ENCODE measurements around the gene ZFAND2B. TPM values are rescaled to one million over a fixed set of nuclear protein-coding genes. Genes with fewer than 3 reads are reported as not detected.
A peak's percentile ranks its signal among the peaks of the same experiment; 100 is the strongest.

The ZFAND2B gene, protein sequence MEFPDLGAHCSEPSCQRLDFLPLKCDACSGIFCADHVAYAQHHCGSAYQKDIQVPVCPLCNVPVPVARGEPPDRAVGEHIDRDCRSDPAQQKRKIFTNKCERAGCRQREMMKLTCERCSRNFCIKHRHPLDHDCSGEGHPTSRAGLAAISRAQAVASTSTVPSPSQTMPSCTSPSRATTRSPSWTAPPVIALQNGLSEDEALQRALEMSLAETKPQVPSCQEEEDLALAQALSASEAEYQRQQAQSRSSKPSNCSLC
- 14.8 TPM for polyA plus RNA-seq (2013, experiment 1 of 2)
- 16.7 TPM for polyA plus RNA-seq (2013, experiment 2 of 2)

DNA sequence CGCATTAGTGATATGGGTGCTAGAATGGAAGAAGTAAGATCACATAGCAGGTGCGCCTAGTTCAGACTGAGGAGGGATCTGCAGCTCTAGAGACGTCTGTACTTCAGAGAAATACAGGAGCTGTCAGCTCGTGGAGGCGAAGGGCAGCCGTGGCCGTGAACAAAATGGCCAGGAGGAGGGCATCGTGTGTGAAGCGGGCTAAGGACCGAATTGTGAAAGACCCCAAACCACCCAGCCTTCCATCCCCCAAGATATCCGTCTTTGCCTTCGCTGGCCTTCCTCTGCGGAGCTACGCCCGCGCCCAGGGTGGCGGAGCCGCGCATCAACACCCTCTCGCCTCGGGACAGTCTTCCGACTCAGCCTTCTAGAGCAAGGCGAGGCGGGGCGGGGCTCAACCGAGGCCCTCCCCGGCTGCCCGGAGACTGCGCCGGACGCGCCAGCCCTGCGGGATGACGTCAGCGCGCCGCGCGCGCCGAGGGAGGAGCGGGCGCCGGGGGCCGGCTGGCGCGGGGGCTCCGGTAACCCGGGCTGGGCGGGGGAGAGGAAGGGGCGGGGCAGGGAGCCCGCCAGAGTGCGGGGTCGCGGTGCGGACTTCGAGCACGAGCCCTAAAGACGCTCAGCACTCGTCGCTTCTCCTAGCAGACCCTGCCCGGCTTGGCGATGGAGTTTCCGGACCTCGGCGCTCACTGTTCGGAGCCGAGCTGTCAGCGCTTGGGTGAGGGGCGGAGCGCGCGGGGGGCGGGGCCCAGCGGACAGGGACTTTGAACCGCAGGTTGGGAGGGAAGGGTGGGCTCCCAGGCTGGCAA, at the start of gene ZFAND2B:
Gene ZFAND2B, plus strand, starts transcription at position 455 of the 806 bp plus-strand sequence. Its CDS starts 206 bp downstream, at position 661.
- H3K27ac ChIP-seq (ENCODE audit: low read depth, low read length), result peak within 1 kb of the TSS; percentile 86; the same call in 1 of the 2 replicates
- H3K27me3 ChIP-seq (ENCODE audit: insufficient read depth, low read length), result no peaks in the 10 kb centered on the region
- 0 out of 2 replicates have a peak, but pooled peaks cover 3% of the 10 kb centered on the region for H3K4me1 ChIP-seq (ENCODE audit: insufficient read depth, low read length)
- H3K36me3 ChIP-seq (ENCODE audit: insufficient read depth, low read length), result peaks cover 33% of the 10 kb centered on the region
- H3K9ac ChIP-seq (ENCODE audit: low read depth, low read length), result peak within 1 kb of the TSS; percentile 63
- no peaks in the 10 kb centered on the region for H3K9me3 ChIP-seq (ENCODE audit: insufficient read depth, low read depth, low read length)
- peak within 1 kb of the TSS; percentile 69 for H3K4me3 ChIP-seq (ENCODE audit: low read length)
- 2% methylated on average over 76 of the region's 76 CpGs for WGBS

DNA sequence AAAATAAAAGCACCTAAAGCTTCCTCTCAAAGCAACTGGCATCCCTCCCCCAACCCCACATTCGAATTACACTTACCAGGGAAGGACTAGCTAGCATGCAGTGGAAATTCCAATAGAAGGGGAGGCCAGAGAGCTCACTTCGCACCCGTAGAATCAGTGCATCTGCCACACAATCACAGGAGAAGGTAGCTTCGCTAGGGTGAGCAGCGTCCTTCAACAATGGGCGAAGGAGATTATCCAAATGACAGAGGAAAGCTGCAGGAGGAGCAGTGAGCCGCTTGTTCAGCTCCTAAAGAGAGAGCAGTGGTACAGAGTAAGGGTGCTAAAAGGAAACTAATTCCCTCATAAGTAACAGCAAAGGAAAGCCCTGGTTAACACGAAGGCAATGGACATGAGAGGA, 49.2 kb upstream of the ZFAND2B start:
- WGBS, result 71% methylated on average over 8 of the region's 8 CpGs
- Histone ChIP-seq H3K27me3 (ENCODE audit: insufficient read depth, low read length) (peaks cover 7% of the 10 kb centered on the region; the same call in 1 of the 2 replicates), H3K4me1 (ENCODE audit: insufficient read depth, low read length) (peaks cover 8% of the 10 kb centered on the region), H3K9me3 (ENCODE audit: insufficient read depth, low read depth, low read length) (no peaks in the 10 kb centered on the region), H3K36me3 (ENCODE audit: insufficient read depth, low read length) (peaks cover 27% of the 10 kb centered on the region), H3K4me3 (ENCODE audit: low read length) (no peak overlapping the region), H3K9ac (ENCODE audit: low read depth, low read length) (no peak overlapping the region), H3K27ac (ENCODE audit: low read depth, low read length) (no peak overlapping the region)

DNA sequence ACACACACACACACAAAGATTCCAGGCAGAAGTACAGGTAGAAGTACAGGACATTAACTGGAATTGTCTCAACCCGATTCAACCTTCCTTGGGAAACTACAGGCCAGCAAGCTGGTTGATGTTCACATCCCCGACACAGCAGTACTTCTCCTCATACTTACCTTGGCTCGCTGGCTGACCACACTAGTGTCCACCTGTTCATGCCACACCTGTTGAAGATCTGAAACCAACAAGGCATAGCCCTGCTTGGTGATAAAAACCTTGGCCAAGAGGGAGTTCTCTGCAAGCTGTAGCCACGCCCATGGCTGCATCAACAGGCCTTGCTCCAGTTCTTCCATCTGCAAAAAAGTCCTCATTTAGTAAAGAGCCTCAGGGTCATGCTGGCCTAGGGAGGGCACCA, 48.6 kb upstream of the ZFAND2B start:
- no peaks in the 10 kb centered on the region for H3K9me3 ChIP-seq (ENCODE audit: insufficient read depth, low read depth, low read length)
- H3K4me3 ChIP-seq (ENCODE audit: low read length), result no peak overlapping the region
- H3K27me3 ChIP-seq (ENCODE audit: insufficient read depth, low read length), result peaks cover 12% of the 10 kb centered on the region; the same call in 1 of the 2 replicates
- no peak overlapping the region for H3K27ac ChIP-seq (ENCODE audit: low read depth, low read length)
- peaks cover 26% of the 10 kb centered on the region for H3K36me3 ChIP-seq (ENCODE audit: insufficient read depth, low read length)
- 91% methylated on average over 4 of the region's 4 CpGs for WGBS
- H3K4me1 ChIP-seq (ENCODE audit: insufficient read depth, low read length), result peaks cover 8% of the 10 kb centered on the region
- no peak overlapping the region for H3K9ac ChIP-seq (ENCODE audit: low read depth, low read length)

DNA sequence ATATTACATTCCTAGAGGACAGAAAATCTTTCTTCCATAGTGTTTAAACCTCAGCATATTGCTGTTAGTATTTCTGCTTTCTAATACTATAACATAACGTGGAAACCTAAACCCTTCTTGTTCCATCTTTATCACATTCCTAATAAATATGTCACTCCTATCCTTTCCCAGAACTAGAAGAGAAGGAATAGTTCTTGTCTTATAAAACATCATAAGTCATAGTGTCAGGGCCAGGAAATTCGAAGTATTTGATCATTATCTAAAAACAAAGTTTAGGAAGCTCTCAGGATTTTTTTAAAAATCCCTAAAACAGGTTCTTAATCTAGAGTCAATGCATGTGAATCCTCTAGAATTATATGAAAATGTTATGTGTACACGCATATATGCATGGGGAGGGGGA, 48.0 kb upstream of the ZFAND2B start:
- Histone ChIP-seq H3K4me3 (ENCODE audit: low read length) (no peak overlapping the region), H3K27me3 (ENCODE audit: insufficient read depth, low read length) (peaks cover 14% of the 10 kb centered on the region; the same call in 1 of the 2 replicates), H3K9ac (ENCODE audit: low read depth, low read length) (no peak overlapping the region), H3K4me1 (ENCODE audit: insufficient read depth, low read length) (peaks cover 8% of the 10 kb centered on the region), H3K9me3 (ENCODE audit: insufficient read depth, low read depth, low read length) (no peaks in the 10 kb centered on the region), H3K36me3 (ENCODE audit: insufficient read depth, low read length) (peaks cover 21% of the 10 kb centered on the region), H3K27ac (ENCODE audit: low read depth, low read length) (no peak overlapping the region)
- 100% methylated on average over 2 of the region's 3 CpGs for WGBS

DNA sequence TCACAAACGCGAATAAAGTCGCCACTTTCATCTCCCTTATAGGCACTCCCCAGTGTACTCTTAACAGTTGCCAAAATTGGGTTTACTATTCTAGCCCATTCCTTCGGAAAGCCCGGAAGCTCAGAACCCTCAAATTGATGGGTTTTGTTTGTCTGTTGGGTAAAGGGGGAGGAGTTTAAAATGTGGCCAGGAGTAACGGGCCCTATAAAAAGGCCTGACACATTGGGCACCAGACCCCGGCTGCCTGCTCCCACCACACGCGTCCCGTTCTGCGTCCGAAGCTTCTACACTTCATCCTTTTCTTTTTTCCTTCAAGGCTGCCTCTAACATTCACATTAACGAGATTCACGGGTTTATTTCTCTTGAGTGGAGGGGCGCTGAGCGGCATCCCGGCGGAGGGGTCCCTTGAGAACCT, 46.8 kb upstream of the ZFAND2B start:
- H3K4me3 ChIP-seq (ENCODE audit: low read length), result peak overlapping the region; percentile 97
- H3K9me3 ChIP-seq (ENCODE audit: insufficient read depth, low read depth, low read length), result no peaks in the 10 kb centered on the region
- no peak overlapping the region for H3K27ac ChIP-seq (ENCODE audit: low read depth, low read length)
- peaks cover 8% of the 10 kb centered on the region for H3K4me1 ChIP-seq (ENCODE audit: insufficient read depth, low read length)
- H3K27me3 ChIP-seq (ENCODE audit: insufficient read depth, low read length), result peaks cover 14% of the 10 kb centered on the region; the same call in 1 of the 2 replicates
- peak overlapping the region; percentile 42; the same call in 1 of the 2 replicates for H3K9ac ChIP-seq (ENCODE audit: low read depth, low read length)
- H3K36me3 ChIP-seq (ENCODE audit: insufficient read depth, low read length), result peaks cover 11% of the 10 kb centered on the region
- WGBS, result 19% methylated on average over 18 of the region's 18 CpGs

DNA sequence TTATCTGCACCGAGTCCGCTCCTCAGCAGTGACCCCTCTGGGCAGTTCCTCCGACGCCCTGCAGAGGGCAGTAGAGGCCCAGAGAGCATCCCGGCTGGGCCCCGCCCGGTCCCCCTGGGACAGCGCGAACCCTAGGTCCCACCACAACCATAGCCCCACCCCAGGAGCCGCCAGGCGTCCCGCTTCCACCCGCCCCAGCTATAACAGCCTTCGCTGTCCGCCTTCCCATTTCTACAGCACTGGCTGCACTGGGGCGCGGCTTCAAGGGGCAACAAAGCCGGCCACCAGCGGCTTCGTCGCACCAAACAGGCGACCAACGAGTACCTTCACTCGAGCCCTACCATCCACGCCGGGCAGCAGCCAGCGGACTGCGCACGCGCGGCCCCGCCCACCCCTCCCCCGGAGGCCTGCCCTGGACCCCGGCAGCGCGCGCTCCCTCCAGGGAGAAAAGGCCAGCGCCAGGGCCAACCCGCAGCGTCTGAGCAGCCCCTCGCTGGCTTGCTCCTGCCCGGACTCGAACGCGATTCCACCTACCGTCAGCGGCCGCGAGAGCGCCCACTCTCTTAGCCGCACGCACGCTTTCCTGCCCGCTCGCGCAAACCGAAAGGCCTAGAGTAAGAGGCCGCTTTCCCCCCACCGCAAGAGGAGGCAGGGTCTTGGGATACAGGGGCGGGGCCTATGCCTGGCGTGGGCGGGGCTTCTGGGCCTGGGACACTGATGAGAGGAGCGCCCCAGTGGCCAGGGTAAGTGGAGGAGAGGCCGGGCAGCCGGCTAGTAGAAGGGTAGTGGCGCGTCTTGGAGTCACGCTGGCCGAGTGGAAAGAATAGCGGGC, 46.2 kb upstream of the ZFAND2B start, which contains the start of gene NHEJ1:
Gene NHEJ1, minus strand, starts transcription at position 630 of the 832 bp plus-strand sequence. CDS start 2,453 bp downstream, outside the sequence.
- peak within 1 kb of the TSS; percentile 90 for H3K27ac ChIP-seq (ENCODE audit: low read depth, low read length)
- WGBS, result under 1% methylated on average over 70 of the region's 70 CpGs

DNA sequence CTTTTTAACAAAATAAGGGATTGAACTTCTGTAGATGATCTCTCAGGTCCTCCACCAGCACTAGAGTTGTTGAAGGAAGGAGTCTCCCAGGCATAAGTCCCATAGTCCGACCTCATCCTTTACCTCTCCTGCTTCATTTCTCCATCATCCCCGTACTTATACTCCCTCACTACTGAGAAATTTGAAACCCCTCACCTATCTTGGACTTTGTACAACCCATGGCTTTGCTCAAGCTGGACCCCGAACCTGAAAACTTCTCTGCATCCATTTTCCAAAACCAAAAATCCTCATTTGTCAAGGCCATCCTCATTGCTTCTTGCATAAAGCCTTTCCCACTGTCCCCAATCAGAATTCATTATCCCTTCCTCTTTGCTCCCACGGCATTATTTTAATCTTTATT, 45.5 kb upstream of the ZFAND2B start:
- peak overlapping the region; percentile 97 for H3K4me3 ChIP-seq (ENCODE audit: low read length)
- peaks cover 10% of the 10 kb centered on the region for H3K36me3 ChIP-seq (ENCODE audit: insufficient read depth, low read length)
- 0 out of 2 replicates have a peak overlapping the region, but pooled peaks have one; percentile 7 for H3K9ac ChIP-seq (ENCODE audit: low read depth, low read length)
- WGBS, result 68% methylated on average over 4 of the region's 4 CpGs
- H3K27ac ChIP-seq (ENCODE audit: low read depth, low read length), result no peak overlapping the region
- H3K4me1 ChIP-seq (ENCODE audit: insufficient read depth, low read length), result peaks cover 8% of the 10 kb centered on the region
- no peaks in the 10 kb centered on the region for H3K9me3 ChIP-seq (ENCODE audit: insufficient read depth, low read depth, low read length)
- peaks cover 14% of the 10 kb centered on the region; the same call in 1 of the 2 replicates for H3K27me3 ChIP-seq (ENCODE audit: insufficient read depth, low read length)

More for the DNA sequence above, 46.2 kb upstream of the ZFAND2B start, which contains the start of gene NHEJ1:
- H3K4me1 ChIP-seq (ENCODE audit: insufficient read depth, low read length), result peaks cover 8% of the 10 kb centered on the region
- no peaks in the 10 kb centered on the region for H3K9me3 ChIP-seq (ENCODE audit: insufficient read depth, low read depth, low read length)
- peak within 1 kb of the TSS; percentile 93 for H3K9ac ChIP-seq (ENCODE audit: low read depth, low read length)
- peaks cover 11% of the 10 kb centered on the region for H3K36me3 ChIP-seq (ENCODE audit: insufficient read depth, low read length)
- peaks cover 14% of the 10 kb centered on the region; the same call in 1 of the 2 replicates for H3K27me3 ChIP-seq (ENCODE audit: insufficient read depth, low read length)
- H3K4me3 ChIP-seq (ENCODE audit: low read length), result peak within 1 kb of the TSS; percentile 97

DNA sequence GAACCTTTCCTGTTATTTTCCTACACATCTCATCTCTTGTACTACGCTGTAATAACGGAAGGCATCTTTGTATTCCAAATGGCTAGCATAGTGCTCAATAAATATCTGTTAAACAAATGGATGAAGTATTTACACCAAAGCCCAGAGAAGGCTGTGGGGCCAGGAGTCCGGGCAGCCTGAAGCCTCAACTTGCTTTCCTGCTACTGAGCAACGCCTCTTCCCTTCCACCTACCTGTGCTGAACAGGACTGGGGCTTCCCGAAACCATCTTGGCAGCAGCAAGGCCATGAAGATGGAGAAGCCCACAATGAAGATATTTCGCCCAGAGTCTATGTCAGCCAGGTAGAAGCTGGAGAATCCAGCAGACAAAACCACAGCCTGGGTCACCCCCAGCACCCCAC, 43.4 kb upstream of the ZFAND2B start:
- Histone ChIP-seq H3K9ac (ENCODE audit: low read depth, low read length) (no peak overlapping the region), H3K4me1 (ENCODE audit: insufficient read depth, low read length) (peaks cover 8% of the 10 kb centered on the region), H3K27ac (ENCODE audit: low read depth, low read length) (no peak overlapping the region), H3K4me3 (ENCODE audit: low read length) (no peak overlapping the region), H3K9me3 (ENCODE audit: insufficient read depth, low read depth, low read length) (no peaks in the 10 kb centered on the region), H3K27me3 (ENCODE audit: insufficient read depth, low read length) (peaks cover 14% of the 10 kb centered on the region; the same call in 1 of the 2 replicates), H3K36me3 (ENCODE audit: insufficient read depth, low read length) (no peaks in the 10 kb centered on the region)
- 92% methylated on average over 6 of the region's 6 CpGs for WGBS

DNA sequence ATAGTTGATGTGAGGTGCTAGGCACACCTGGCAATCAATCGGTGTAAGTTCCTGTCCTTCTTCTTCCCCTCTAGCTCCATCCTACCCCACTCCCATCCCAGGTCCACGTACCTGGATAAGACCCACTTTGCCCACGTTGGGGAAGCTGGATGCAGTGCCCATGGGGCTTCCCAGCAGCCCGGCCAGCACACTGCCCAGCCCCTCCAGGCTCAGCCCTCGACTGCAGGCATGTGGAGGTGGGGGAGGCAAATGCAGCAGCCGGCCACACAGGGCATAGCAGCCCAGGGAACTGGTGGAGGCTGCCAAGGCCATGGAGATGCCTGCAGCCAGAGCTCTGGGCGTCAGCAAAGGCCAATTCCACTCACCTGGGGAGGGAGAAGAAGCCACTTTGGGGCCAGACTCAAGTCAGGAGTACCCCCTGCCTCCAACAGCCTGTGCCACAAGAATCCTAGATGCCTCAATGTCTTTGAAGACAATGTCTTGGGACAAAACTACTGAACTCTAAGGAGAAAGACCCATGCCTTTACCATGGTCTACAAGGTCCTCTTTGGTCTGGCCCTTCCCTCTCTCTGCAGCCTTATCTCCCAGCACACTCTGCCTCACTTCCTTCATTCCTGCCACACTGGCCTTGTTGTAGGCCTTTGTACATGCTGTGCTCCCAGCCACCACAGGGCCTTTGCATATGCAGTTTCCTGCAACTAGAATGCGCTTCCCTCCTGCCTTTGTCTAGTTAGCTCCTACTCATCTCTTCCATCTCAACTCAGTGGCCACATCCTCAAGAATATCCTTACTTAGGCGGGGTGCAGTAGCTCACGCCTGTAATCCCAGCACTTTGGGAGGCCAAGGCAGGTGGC, 41.3 kb upstream of the ZFAND2B start:
- Histone ChIP-seq H3K9ac (ENCODE audit: low read depth, low read length) (no peak overlapping the region), H3K27me3 (ENCODE audit: insufficient read depth, low read length) (peaks cover 14% of the 10 kb centered on the region; the same call in 1 of the 2 replicates), H3K9me3 (ENCODE audit: insufficient read depth, low read depth, low read length) (no peaks in the 10 kb centered on the region), H3K4me3 (ENCODE audit: low read length) (no peak overlapping the region), H3K4me1 (ENCODE audit: insufficient read depth, low read length) (peaks cover 5% of the 10 kb centered on the region), H3K27ac (ENCODE audit: low read depth, low read length) (no peak overlapping the region), H3K36me3 (ENCODE audit: insufficient read depth, low read length) (no peaks in the 10 kb centered on the region)
- WGBS, result 87% methylated on average over 10 of the region's 10 CpGs

DNA sequence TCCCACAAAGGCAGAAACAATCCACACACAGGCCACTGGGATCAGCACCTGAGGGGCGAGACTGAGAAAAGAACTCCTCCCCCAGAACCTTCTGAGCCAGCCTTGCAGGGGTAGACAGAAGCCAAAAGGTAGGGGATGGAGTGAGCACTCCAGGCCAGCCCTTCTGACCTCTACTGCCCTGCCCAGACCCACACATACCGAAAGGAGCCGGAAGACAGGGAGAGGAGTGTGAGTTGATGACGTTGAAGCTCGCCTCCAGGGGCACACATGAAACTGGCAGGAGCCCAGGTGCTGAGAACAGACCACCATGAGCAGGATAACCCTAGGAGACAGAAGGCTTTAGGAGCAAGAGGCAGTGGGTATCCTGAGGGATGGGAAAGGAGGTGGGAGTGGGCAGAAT, 38.6 kb upstream of the ZFAND2B start:
- H3K9ac ChIP-seq (ENCODE audit: low read depth, low read length), result no peak overlapping the region
- H3K9me3 ChIP-seq (ENCODE audit: insufficient read depth, low read depth, low read length), result no peaks in the 10 kb centered on the region
- 73% methylated on average over 5 of the region's 5 CpGs for WGBS

More for the DNA sequence above, 38.6 kb upstream of the ZFAND2B start:
- peaks cover 2% of the 10 kb centered on the region; the same call in 1 of the 2 replicates for H3K27me3 ChIP-seq (ENCODE audit: insufficient read depth, low read length)
- H3K36me3 ChIP-seq (ENCODE audit: insufficient read depth, low read length), result no peaks in the 10 kb centered on the region
- no peak overlapping the region for H3K4me3 ChIP-seq (ENCODE audit: low read length)
- no peak overlapping the region for H3K27ac ChIP-seq (ENCODE audit: low read depth, low read length)
- no peaks in the 10 kb centered on the region for H3K4me1 ChIP-seq (ENCODE audit: insufficient read depth, low read length)

Measured in HUES64 (cell line).